Measurements from ENCODE around the gene DLGAP1.
"Not testable (repeated sequence)": the region's sequence is repeated elsewhere in the genome, so short reads cannot be mapped to it uniquely, and the experiment has no call there.

DLGAP1 gene

GRCh38 chr18:3608488-3608887 is 846.6 kb downstream of the DLGAP1 start:
- H3K4me3 ChIP-seq (replicated peaks in 1 of 2; ENCODE audit: low read depth in 2 of 2, low read length in 2 of 2) = no peak overlapping the region
- TF ChIP-seq, protein P1, sequence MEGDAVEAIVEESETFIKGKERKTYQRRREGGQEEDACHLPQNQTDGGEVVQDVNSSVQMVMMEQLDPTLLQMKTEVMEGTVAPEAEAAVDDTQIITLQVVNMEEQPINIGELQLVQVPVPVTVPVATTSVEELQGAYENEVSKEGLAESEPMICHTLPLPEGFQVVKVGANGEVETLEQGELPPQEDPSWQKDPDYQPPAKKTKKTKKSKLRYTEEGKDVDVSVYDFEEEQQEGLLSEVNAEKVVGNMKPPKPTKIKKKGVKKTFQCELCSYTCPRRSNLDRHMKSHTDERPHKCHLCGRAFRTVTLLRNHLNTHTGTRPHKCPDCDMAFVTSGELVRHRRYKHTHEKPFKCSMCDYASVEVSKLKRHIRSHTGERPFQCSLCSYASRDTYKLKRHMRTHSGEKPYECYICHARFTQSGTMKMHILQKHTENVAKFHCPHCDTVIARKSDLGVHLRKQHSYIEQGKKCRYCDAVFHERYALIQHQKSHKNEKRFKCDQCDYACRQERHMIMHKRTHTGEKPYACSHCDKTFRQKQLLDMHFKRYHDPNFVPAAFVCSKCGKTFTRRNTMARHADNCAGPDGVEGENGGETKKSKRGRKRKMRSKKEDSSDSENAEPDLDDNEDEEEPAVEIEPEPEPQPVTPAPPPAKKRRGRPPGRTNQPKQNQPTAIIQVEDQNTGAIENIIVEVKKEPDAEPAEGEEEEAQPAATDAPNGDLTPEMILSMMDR (IDR thresholded peaks at IDR 0.05; ENCODE audit: low read depth, low read length) = no peak
- no peak for DNase-seq (ENCODE audit: low read depth in 2 of 2)

DNA sequence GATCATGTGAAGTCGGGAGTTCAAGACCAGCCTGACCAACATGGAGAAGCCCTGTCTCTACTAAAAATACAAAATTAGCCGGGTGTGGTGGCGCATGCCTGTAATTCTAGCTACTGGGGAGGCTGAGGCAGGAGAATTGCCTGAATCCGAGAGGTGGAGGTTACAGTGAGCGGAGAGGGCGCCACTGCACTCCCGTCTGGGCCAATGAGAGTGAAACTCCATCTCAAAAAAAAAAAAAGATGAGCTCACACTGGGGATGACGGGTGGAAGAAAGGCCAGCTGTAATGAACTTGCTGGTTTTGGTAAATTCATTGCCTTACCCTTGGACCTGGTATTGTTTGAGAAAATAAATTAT is 847.0 kb downstream of the DLGAP1 start:
- not testable (repeated sequence) for H3K4me3 ChIP-seq (replicated peaks in 1 of 2; ENCODE audit: low read depth in 2 of 2, low read length in 2 of 2); DNase-seq (ENCODE audit: low read depth in 2 of 2)

DNA sequence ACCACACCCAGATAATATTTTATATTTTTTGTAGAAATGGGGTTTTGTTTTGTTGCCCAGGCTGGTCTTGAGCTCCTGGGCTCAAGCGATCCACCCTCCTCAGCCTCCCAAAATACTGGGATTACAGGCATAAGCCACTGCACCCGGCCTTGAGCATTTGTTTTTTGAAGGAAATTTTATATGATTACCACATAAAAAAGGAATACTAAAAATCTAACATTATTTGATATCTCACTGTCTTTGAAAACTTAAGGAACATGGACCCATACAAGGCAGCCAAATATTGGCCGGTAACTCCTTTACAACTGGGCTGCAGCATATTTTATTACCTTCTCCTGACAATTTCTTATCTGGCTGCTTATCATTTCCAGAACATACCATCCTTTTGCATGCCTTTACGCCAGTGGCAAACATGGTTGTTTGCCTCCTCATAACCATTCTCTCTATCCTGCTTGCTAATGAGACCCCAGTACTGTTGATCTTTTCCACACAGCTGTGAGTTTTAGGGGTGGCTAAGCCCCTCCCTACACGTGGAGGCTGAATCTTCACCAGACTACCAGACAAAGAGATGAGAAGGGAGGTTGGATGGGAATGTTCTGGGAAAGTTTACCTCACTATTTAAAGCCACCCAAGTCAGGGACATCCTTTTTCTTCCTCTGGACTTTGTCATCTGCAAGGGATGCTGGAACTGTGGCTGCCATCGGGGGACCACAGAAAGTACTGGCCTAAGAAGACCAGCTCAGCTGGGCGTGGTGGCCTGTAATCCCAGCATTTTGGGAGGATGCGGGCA is 847.6 kb downstream of the DLGAP1 start:
- DNase-seq (ENCODE audit: low read depth in 2 of 2) = no peak
- TF ChIP-seq, protein P1 (IDR thresholded peaks at IDR 0.05; ENCODE audit: low read depth, low read length) = no peak

DNA sequence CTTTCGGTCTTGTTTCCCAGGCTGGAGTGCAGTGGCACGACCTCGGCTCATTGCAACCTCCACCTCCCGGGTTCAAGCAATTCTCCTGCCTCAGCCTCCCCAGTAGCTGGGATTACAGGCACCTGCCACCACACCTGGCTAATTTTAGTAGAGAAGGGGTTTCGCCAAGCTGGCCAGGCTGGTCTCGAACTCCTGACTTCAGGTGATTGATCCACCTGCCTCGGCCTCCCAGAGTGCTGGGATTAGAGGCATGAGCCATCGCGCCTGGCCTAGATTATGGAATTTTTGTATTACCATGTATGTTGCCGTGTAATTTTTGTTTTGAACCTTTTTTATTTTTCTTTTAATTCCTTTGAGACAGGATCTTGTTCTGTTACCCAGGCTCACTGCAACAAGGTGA is 848.2 kb downstream of the DLGAP1 start:
- not testable (repeated sequence) for DNase-seq (ENCODE audit: low read depth in 2 of 2); H3K4me3 ChIP-seq (replicated peaks in 1 of 2; ENCODE audit: low read depth in 2 of 2, low read length in 2 of 2)

More for the DNA sequence above, 847.6 kb downstream of the DLGAP1 start:
- H3K4me3 ChIP-seq (replicated peaks in 1 of 2; ENCODE audit: low read depth in 2 of 2, low read length in 2 of 2) = no peak overlapping the region

DNA sequence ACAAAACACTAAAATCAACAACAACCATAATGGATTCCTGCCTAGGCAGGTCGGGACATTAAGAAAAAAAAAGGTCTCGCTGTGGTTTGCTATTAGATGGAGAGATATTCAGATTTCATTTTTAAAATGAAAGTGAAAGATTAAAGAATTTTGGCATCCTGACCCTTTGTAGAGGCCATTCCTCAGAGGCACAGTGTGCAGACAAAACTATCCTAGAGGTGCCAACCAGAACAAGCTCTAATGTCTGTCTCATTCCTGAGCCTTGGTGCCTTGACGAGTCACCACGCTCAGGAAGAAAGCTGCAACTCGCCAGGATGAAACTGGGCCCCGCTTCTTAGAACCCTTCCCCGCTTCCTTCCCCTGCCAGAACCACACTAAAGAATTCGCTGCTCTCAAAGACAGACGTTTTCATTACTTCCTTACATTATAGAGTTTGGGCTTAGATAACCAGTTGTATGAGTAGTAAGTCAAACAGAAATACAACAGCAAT is 849.1 kb downstream of the DLGAP1 start:
- H3K4me3 ChIP-seq (replicated peaks in 1 of 2; ENCODE audit: low read depth in 2 of 2, low read length in 2 of 2) = peak overlapping the region in 1 of 2 donors; percentile 44
- TF ChIP-seq, protein P1 (IDR thresholded peaks at IDR 0.05; ENCODE audit: low read depth, low read length) = no peak
- DNase-seq (ENCODE audit: low read depth in 2 of 2) = peak; percentile 70 to 71

GRCh38 chr18:3605486-3605952 is 849.6 kb downstream of the DLGAP1 start:
- H3K4me3 ChIP-seq (replicated peaks in 1 of 2; ENCODE audit: low read depth in 2 of 2, low read length in 2 of 2) = peak overlapping the region; percentile 32 to 44
- TF ChIP-seq, protein P1 (IDR thresholded peaks at IDR 0.05; ENCODE audit: low read depth, low read length) = no peak
- peak in 1 of 2 donors; percentile 62 for DNase-seq (ENCODE audit: low read depth in 2 of 2)

- peak; percentile 97 to 98 for DNase-seq (ENCODE audit: low read depth in 2 of 2)
These were observed 850.4 kb downstream of the DLGAP1 start for GRCh38 chr18:3604498-3605408.

More at GRCh38 chr18:3604498-3605408, 850.4 kb downstream of the DLGAP1 start:
- TF ChIP-seq, protein P1 (IDR thresholded peaks at IDR 0.05; ENCODE audit: low read depth, low read length) = no peak
- H3K4me3 ChIP-seq (replicated peaks in 1 of 2; ENCODE audit: low read depth in 2 of 2, low read length in 2 of 2) = peak overlapping the region; percentile 32 to 44
